Progenitor cell of endocrine pancreas (in vitro differentiated cells): ENCODE measurements around the gene TP53TG5. TPM values are rescaled to one million over a fixed set of nuclear protein-coding genes. Genes with fewer than 3 reads are reported as not detected.

Experiments used
- DNase-seq: peaks from one replicate; pipeline ENCODE4 v3.0.0; 2021; ENCODE audit warnings: low spot score; ENCODE audit not compliant: unreplicated experiment
- H3K27ac Mint-ChIP-seq: 2 replicates; pipeline ENCODE4 v1.8.0; 2021; ENCODE audit warnings: mild to moderate bottlenecking, moderate library complexity, mixed read lengths
- H3K27me3 Mint-ChIP-seq: 2 replicates; pipeline ENCODE4 v1.8.0; 2021; ENCODE audit warnings: mixed read lengths
- H3K36me3 Mint-ChIP-seq: 2 replicates; pipeline ENCODE4 v1.8.0; 2022; ENCODE audit warnings: mixed read lengths; ENCODE audit not compliant: insufficient read depth
- H3K4me1 Mint-ChIP-seq: 2 replicates; pipeline ENCODE4 v1.8.0; 2021; ENCODE audit warnings: low read depth, mixed read lengths
- H3K4me3 Mint-ChIP-seq: 2 replicates; pipeline ENCODE4 v1.8.0; 2021; ENCODE audit warnings: low read depth, mild to moderate bottlenecking, moderate library complexity, mixed read lengths
- H3K9me3 Mint-ChIP-seq: 2 replicates; pipeline ENCODE4 v1.8.0; 2021; ENCODE audit warnings: low read depth, mixed read lengths
- total RNA-seq: library from RNA; stranded (reverse); gene quantifications from 2 replicates; pipeline ENCODE4 v1.2.1, GENCODE V29; 2021
- TF ChIP-seq, protein P1 (sequence below): fragments of 200-600 bp; sonication (generic); IDR thresholded peaks from one replicate; pipeline ENCODE4 v1.5.0; 2021; ENCODE audit warnings: antibody characterized with exemption, mild to moderate bottlenecking; ENCODE audit not compliant: unreplicated experiment

The TP53TG5 gene
- total RNA-seq, 1 donor from 2014 or later, result not detected

DNA sequence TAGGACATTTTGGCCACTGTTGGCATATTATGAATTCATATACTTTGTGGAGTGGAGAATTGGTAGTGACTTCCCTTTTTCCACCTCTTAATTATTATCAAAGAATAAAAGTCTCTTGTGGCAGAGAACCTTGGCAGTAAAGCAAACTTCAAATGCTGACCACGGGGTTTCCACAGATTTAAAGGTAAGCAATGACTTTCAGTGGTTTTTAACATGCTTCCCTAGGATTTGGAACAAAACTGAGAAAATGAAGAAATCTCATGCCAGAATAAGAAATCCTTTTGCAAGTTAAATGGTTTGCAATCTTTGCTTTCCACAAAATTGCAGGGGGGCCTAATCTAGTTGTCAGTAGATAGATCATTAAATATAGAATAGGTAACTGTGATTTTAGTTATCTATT is 27.9 kb downstream of the TP53TG5 start:
- Mint-ChIP-seq H3K9me3 (no peaks in the 10 kb centered on the region), H3K27ac (no peak overlapping the region), H3K36me3 (no peaks in the 10 kb centered on the region), H3K27me3 (peaks cover 15% of the 10 kb centered on the region), H3K4me3 (no peak overlapping the region), H3K4me1 (peaks cover 25% of the 10 kb centered on the region)
- TF ChIP-seq, protein P1, sequence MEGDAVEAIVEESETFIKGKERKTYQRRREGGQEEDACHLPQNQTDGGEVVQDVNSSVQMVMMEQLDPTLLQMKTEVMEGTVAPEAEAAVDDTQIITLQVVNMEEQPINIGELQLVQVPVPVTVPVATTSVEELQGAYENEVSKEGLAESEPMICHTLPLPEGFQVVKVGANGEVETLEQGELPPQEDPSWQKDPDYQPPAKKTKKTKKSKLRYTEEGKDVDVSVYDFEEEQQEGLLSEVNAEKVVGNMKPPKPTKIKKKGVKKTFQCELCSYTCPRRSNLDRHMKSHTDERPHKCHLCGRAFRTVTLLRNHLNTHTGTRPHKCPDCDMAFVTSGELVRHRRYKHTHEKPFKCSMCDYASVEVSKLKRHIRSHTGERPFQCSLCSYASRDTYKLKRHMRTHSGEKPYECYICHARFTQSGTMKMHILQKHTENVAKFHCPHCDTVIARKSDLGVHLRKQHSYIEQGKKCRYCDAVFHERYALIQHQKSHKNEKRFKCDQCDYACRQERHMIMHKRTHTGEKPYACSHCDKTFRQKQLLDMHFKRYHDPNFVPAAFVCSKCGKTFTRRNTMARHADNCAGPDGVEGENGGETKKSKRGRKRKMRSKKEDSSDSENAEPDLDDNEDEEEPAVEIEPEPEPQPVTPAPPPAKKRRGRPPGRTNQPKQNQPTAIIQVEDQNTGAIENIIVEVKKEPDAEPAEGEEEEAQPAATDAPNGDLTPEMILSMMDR, result no peak
- no peak for DNase-seq

DNA sequence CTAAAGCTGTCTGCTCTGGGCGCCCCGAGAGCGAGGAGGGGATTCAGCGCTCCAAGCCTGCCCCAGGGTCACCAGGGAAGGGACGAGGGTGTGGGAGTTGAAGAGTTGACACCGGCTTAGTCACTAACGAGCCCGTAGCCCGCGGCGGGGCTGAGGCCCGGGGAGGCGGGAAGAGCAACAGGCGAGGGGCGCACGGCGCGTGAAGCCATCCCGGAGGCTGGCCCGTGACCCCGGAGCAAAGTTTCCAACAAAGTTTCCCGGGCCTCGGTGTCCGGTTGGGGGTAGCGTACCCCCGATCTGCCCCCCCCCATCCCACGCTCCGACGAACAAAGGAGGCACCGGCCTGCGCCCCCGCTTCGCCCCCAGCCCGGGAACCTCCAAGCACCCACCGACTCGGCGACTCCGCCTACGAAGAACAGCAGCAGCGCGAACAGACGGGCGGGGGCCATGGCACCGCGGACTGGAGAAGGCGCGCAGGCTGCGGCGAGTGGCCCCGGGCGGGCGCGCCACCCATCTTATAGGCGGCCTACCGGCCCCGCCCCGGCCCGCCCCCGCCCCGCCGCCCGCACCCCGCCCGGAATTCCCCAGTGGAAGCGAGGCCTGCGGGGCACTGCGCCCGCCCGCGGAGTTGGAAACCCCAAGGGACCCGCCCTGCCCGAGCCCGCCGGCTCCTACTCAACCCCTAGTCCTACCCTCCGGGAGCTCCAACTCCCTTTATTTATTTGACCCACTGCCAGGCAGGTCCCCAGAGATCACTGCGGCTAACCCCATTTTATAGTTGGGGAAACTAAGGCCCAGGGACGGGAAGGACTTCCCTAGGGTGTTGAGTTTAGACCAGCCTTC is 30.0 kb downstream of the TP53TG5 start, which contains the start of gene SDC4:
TSS of gene SDC4 (minus strand) at position 489 of the 843 bp plus-strand sequence. CDS start at position 449, 40 bp downstream.
- DNase-seq, result peak; percentile 49
- H3K4me3 Mint-ChIP-seq, result peak within 1 kb of the TSS; percentile 95
- H3K9me3 Mint-ChIP-seq, result no peaks in the 10 kb centered on the region
- peaks cover 44% of the 10 kb centered on the region for H3K4me1 Mint-ChIP-seq
- peak within 1 kb of the TSS; percentile 87 for H3K27ac Mint-ChIP-seq
- H3K36me3 Mint-ChIP-seq, result no peaks in the 10 kb centered on the region
- TF ChIP-seq, protein P1, result no peak
- H3K27me3 Mint-ChIP-seq, result no peaks in the 10 kb centered on the region

DNA sequence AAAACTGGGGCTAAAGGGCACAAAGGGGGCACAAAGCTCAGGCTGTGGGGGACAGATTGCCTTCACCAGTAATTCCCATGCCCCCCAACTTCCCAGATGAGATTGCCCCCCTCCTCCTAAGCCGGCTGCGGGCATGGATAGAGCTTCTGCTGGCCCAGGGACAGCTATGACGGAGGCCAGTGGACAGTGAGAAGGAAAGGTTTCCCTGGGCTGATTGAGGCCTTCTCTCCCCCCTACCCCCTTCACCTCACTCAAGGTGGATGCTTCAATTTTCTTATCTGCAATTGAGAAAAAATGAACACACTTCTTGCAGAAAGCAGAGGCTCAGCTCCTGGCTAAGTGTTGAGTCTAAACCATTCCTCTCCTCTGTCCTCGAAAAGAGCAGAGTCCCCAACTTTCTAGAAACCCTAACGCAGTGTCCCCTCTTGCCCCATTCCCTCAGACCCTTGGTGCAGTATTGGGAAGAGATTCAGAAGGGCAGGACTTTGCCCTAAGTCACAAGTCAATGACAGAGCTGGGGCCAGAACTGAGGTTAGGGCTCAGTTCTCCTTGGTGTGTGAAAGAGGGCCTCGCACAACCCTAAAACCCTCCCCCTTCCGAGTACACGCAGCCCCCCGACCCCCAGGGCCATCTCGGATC is 30.7 kb downstream of the TP53TG5 start:
- Mint-ChIP-seq H3K27ac (peak overlapping the region; percentile 87), H3K9me3 (no peaks in the 10 kb centered on the region), H3K36me3 (no peaks in the 10 kb centered on the region), H3K4me1 (peaks cover 51% of the 10 kb centered on the region), H3K27me3 (no peaks in the 10 kb centered on the region), H3K4me3 (peak overlapping the region; percentile 95)
- TF ChIP-seq, protein P1, result no peak
- DNase-seq, result no peak

DNA sequence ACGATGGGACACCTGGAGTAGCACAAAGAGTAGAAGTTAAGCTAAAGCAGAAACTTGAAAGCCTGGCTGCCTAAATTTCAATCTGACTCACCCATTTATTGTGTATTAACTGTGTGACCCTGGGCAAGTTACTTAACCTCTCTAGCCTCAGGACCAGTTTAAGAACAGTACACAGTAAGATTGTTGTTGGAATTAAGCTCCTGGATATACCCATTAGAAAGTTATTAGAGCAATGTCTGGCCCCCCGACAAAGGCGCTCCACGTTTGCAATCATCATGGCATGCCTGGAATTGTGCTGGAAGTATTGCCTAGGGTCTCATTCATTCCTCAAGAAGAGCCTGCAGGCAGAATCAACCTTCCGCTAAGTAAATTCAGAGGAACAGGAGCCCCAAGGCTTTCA is 31.3 kb downstream of the TP53TG5 start:
- Mint-ChIP-seq H3K4me3 (peak overlapping the region; percentile 95), H3K27me3 (no peaks in the 10 kb centered on the region), H3K36me3 (no peaks in the 10 kb centered on the region), H3K27ac (peak overlapping the region; percentile 87), H3K4me1 (peaks cover 56% of the 10 kb centered on the region), H3K9me3 (no peaks in the 10 kb centered on the region)
- TF ChIP-seq, protein P1, result no peak
- no peak for DNase-seq

DNA sequence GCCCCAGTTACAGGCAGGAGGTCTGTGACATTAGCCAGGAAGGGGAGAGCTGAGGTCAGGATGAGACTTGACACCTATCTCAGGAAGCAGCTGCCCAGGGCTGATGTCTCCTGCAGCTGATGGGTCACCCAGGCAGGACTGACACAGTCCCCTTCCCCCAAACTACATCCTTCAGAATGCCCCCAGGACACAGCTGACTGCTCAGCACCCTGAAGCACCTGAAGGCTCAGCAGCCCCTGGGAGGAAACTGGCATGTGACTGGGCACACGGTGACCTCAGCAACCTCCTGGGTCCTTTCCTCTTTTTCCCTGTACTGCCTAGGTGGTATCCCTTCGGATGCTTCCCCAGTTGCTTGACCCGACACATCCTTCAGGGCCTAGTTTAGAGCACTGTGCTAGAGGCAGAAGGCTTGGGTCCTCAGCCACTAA is 31.8 kb downstream of the TP53TG5 start:
- Mint-ChIP-seq H3K36me3 (no peaks in the 10 kb centered on the region), H3K4me1 (peaks cover 60% of the 10 kb centered on the region), H3K9me3 (no peaks in the 10 kb centered on the region), H3K27me3 (no peaks in the 10 kb centered on the region), H3K4me3 (peak overlapping the region; percentile 95), H3K27ac (peak overlapping the region; percentile 87)
- TF ChIP-seq, protein P1, result no peak
- no peak for DNase-seq
